Duodenal mucosa (tissue), 2 donors: ENCODE results near the gene TSC22D3.

Source experiments
- H3K27ac ChIP-seq: one replicate; pipeline ENCODE4 v1.7.0; 2013; ENCODE audit warnings: low read depth, low read length
- H3K27me3 ChIP-seq, 2 donors: one replicate each; pipeline ENCODE4 v1.7.0; 2013; ENCODE audit warnings: low read length in 2 of 2, control low read depth in 1 of 2; ENCODE audit not compliant: insufficient read depth in 2 of 2, control insufficient read depth in 1 of 2
- H3K36me3 ChIP-seq, 2 donors: one replicate each; pipeline ENCODE4 v1.7.0; 2013; ENCODE audit warnings: low read length in 2 of 2, control low read depth in 1 of 2; ENCODE audit not compliant: insufficient read depth in 2 of 2, control insufficient read depth in 1 of 2
- H3K4me1 ChIP-seq, 2 donors: one replicate each; pipeline ENCODE4 v1.7.0; 2013; ENCODE audit warnings: low read length in 2 of 2, control low read depth in 1 of 2; ENCODE audit not compliant: insufficient read depth in 2 of 2, control insufficient read depth in 1 of 2
- H3K4me3 ChIP-seq, 2 donors: one replicate each; pipeline ENCODE4 v1.7.0; 2013; ENCODE audit warnings: low read length in 2 of 2, low read depth in 1 of 2
- H3K9ac ChIP-seq, 2 donors: one replicate each; pipeline ENCODE4 v1.7.0; 2013; ENCODE audit warnings: low read length in 2 of 2, low read depth in 1 of 2
- H3K9me3 ChIP-seq, 2 donors: one replicate each; pipeline ENCODE4 v1.7.0; 2013; ENCODE audit warnings: low read length in 2 of 2, control low read depth in 1 of 2; ENCODE audit not compliant: control insufficient read depth in 1 of 2

The TSC22D3 gene

DNA sequence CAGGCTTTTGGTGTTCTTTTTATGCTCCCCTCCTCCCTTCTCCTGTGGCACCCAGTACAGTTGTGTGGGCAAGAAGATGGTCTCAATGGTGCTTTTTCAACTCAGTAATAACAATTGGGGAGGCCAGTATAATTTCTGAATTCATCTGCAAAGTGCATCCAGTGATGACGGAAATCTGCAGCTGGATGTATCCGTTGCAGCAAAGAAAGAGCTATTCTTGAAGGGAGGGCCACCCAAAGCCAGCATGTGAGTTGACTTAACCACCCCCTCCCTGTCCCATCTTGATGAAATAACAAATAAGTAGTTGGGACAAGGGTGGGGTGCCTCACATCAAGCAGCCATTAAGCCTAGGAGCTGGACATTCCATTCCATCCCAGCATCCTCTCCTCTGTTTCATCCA lies 30.7 kb downstream of the TSC22D3 start:
- Histone ChIP-seq H3K4me3 (no peak overlapping the region), H3K4me1 (peaks cover 45 to 49% of the 10 kb centered on the region in 2 donors), H3K9me3 (no peaks in the 10 kb centered on the region), H3K9ac (no peak overlapping the region), H3K36me3 (no peaks in the 10 kb centered on the region), H3K27me3 (no peaks in the 10 kb centered on the region), H3K27ac (no peak overlapping the region)

DNA sequence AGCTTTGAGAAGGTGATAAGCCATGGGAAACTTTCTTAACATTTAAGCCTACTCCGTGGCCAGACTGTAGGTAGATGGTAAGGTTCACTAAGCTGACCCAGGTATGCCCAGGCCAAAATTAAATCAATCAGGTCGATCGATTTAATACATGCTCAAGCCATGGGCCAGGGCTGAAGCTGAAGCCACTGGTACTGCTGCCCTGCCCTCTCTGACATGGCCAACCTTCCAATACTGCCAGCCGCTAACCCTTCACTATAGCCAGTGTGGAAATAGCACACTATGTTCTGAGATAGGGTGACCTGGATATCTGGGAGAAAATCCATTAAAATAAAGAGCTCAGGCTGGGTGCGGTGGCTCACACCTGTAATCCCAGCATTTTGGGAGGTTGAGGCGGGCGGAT lies 31.6 kb downstream of the TSC22D3 start:
- no peaks in the 10 kb centered on the region for H3K36me3 ChIP-seq
- H3K27ac ChIP-seq: no peak overlapping the region
- H3K4me1 ChIP-seq: peaks cover 45 to 49% of the 10 kb centered on the region in 2 donors
- H3K4me3 ChIP-seq: peak overlapping the region in 1 of 2 donors; percentile 3
- H3K9me3 ChIP-seq: no peaks in the 10 kb centered on the region
- no peaks in the 10 kb centered on the region for H3K27me3 ChIP-seq
- H3K9ac ChIP-seq: no peak overlapping the region

- Histone ChIP-seq H3K9me3 (no peaks in the 10 kb centered on the region), H3K4me1 (peaks cover 42 to 54% of the 10 kb centered on the region in 2 donors), H3K4me3 (peak overlapping the region; percentile 45 to 47), H3K9ac (peak overlapping the region; percentile 61 to 64), H3K36me3 (no peaks in the 10 kb centered on the region), H3K27ac (peak overlapping the region; percentile 81), H3K27me3 (no peaks in the 10 kb centered on the region)
Measured at GRCh38 chrX:107742700-107743191, 32.8 kb downstream of the TSC22D3 start.

DNA sequence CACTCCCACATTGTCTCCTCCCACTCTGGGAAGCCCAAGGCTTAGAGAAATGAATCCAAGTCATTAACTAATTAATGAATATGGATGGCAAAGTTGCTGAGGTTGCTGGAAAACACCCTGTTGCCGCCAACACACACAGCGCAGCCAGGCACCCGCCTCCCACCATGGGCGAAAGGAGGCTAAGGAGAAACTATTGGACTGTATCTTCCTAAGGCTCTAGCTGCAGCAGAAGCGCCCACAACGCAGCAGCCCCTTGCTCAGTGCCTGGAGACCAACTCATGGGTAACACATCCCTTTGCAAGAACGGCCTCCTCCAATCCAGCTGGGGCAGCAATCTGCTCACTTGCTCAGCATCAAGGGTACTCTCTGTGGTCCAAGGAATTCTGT lies 34.2 kb downstream of the TSC22D3 start:
- Histone ChIP-seq H3K27me3 (no peaks in the 10 kb centered on the region), H3K27ac (peak overlapping the region; percentile 11), H3K9ac (no peak overlapping the region), H3K36me3 (no peaks in the 10 kb centered on the region), H3K4me3 (peak overlapping the region; percentile 36 to 39), H3K4me1 (peaks cover 30 to 42% of the 10 kb centered on the region in 2 donors), H3K9me3 (no peaks in the 10 kb centered on the region)

DNA sequence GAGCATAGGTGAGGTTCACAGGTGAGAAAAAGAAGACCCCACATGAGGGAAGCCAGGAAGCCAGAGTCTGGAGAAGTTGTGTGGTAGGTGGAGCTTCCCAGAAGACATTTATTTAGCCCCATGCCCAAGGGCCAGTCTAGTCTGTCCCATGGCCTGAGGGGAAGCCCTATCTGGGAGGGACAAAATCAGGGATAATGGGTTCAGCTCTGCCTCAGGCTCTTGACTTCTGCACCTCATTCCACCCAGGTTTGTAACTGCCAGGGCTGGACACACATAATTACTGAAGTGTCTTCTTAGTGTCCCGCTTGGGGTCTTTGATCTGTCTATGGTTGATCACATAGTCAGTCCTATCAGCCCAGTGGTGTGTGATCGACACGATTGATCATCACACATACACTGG lies 36.0 kb downstream of the TSC22D3 start:
- no peak overlapping the region for H3K4me3 ChIP-seq
- no peaks in the 10 kb centered on the region for H3K27me3 ChIP-seq
- no peaks in the 10 kb centered on the region for H3K9me3 ChIP-seq
- H3K36me3 ChIP-seq: no peaks in the 10 kb centered on the region
- H3K27ac ChIP-seq: no peak overlapping the region
- H3K4me1 ChIP-seq: peaks cover 24 to 42% of the 10 kb centered on the region in 2 donors
- H3K9ac ChIP-seq: no peak overlapping the region

DNA sequence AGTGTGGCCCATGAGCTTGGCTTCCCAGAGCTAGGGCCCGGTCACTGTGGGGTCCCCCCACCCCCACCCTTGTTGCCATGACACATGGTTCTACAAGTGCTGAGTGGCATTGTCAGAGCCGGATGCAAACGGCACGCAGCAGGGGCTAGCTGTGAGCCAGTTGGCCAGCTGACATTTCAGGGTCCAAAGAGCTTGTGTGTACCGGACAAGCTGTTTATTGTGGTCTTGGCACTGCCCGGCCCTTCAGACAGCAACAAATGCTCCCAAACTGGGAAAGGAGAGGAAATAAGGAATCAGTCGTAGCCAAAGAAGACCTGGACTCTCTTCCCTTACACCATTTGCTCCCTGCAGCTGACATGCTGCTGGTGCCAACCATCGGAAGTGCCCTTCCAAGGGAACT lies 36.8 kb downstream of the TSC22D3 start:
- Histone ChIP-seq H3K9ac (no peak overlapping the region), H3K27me3 (no peaks in the 10 kb centered on the region), H3K27ac (no peak overlapping the region), H3K9me3 (no peaks in the 10 kb centered on the region), H3K36me3 (no peaks in the 10 kb centered on the region), H3K4me3 (no peak overlapping the region), H3K4me1 (peaks cover 22 to 39% of the 10 kb centered on the region in 2 donors)

DNA sequence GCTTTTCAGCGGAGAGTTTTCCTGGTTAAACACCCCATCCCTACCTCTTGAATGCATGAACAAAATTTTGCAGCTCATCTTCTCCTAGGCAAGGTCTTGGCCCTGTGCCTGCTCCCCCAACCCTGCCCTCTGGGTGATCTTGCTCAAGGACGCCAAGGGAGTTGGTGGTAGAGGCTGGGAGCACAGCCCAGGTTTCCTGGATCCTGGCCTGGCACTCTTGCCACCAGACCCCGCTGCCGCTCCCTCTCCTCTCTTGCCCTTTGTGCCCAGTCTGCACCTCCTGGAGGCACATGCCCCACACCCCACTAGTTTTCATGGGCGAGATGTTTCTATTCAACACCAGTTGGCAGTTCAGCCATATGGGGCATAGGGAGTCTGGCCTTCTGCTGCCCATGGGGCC lies 37.3 kb downstream of the TSC22D3 start:
- Histone ChIP-seq H3K9ac (no peak overlapping the region), H3K27ac (no peak overlapping the region)

DNA sequence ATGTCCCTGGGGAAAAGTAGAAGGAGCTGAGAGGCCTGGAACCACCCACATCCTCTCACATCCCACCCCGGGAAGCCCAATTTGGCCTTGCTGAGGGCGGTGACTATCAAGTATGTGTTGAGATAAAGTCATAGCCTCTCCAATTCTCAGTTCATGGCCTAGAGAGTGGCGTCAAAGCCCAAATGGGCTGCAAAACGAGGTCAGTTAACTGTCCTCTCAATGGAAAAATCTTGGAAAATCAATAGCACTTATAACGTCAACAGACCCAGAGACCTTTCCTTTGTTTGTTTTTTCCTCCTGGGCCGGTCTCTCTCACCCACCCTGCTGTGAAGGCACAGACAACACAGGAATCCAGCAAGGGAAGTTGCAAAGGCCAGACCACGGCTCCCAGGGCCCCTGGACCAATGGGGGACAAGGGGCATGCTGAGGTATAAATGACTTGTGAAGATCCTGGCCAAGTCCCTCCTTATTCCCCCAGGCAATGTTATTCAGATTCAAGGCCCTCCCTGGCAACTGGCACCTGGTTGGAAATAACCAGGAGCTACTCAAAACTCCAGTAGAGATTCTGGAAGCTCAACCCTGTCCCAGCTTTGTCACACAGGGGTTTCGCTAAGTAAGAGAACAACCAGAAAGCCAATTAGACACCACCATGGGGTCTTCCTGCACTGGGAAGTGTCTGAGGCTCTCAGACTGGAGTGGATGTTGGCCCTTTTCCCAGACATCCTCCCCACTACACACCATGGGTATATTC lies 38.6 kb downstream of the TSC22D3 start:
- H3K27ac ChIP-seq: no peak overlapping the region
- no peak overlapping the region for H3K9ac ChIP-seq
- peaks cover 14 to 24% of the 10 kb centered on the region in 2 donors for H3K4me1 ChIP-seq
- H3K27me3 ChIP-seq: no peaks in the 10 kb centered on the region
- no peak overlapping the region for H3K4me3 ChIP-seq
- H3K9me3 ChIP-seq: no peaks in the 10 kb centered on the region
- no peaks in the 10 kb centered on the region for H3K36me3 ChIP-seq

More for the DNA sequence above, 37.3 kb downstream of the TSC22D3 start:
- no peak overlapping the region for H3K4me3 ChIP-seq
- H3K27me3 ChIP-seq: no peaks in the 10 kb centered on the region
- peaks cover 17 to 34% of the 10 kb centered on the region in 2 donors for H3K4me1 ChIP-seq
- H3K36me3 ChIP-seq: no peaks in the 10 kb centered on the region
- no peaks in the 10 kb centered on the region for H3K9me3 ChIP-seq

DNA sequence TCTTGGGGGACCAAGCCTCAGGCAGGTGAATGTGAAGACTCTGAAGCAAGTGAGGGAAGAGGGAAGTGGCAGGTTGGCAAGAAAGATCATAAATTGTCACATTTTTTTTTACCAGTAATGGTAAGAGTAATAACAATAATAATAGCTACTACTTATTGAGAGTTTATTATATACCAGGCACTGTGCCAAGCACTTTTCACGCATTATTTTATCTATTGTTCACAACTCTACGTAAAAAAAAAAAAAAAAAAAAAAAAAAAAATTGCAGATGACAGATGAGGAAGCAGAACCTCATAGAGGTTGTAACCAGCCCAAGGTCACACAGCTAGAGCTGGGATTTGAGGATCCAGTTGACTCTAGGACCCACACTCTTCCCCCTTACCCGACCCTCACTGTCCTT lies 40.9 kb downstream of the TSC22D3 start:
- Histone ChIP-seq H3K9ac (no peak overlapping the region), H3K27ac (no peak overlapping the region), H3K36me3 (no peaks in the 10 kb centered on the region), H3K27me3 (no peaks in the 10 kb centered on the region), H3K9me3 (no peaks in the 10 kb centered on the region), H3K4me1 (peaks cover 12 to 19% of the 10 kb centered on the region in 2 donors), H3K4me3 (no peak overlapping the region)

GRCh38 chrX:107733686-107734085 lies 41.9 kb downstream of the TSC22D3 start:
- no peaks in the 10 kb centered on the region for H3K9me3 ChIP-seq

More at GRCh38 chrX:107733686-107734085, 41.9 kb downstream of the TSC22D3 start:
- Histone ChIP-seq H3K4me3 (no peak overlapping the region), H3K27me3 (no peaks in the 10 kb centered on the region), H3K36me3 (no peaks in the 10 kb centered on the region), H3K27ac (no peak overlapping the region), H3K4me1 (peaks cover 13 to 18% of the 10 kb centered on the region in 2 donors), H3K9ac (no peak overlapping the region)
